Transverse colon (tissue), 4 donors: ENCODE data around the gene SAAL1. TPM values are rescaled to one million over a fixed set of nuclear protein-coding genes. Genes with fewer than 3 reads are reported as not detected.
A peak's percentile ranks its signal among the peaks of the same experiment; 100 is the strongest.
"Not testable (repeated sequence)": the region's sequence is repeated elsewhere in the genome, so short reads cannot be mapped to it uniquely, and the experiment has no call there.

Experiments used
- DNase-seq: peaks from one replicate; pipeline ENCODE4 v3.0.0-alpha.2; 2019
- H3K27ac ChIP-seq, 4 donors: fragments of 200-600 bp; sonication (generic); 2 replicates each; pipeline ENCODE4 v1.5.1; 2016 to 2018; ENCODE audit warnings: inconsistent platforms in 4 of 4
- H3K27me3 ChIP-seq: fragments of 200-600 bp; sonication (generic); 2 replicates; pipeline ENCODE4 v1.5.1; 2017; ENCODE audit warnings: inconsistent platforms
- H3K36me3 ChIP-seq, 4 donors: fragments of 200-600 bp; sonication (generic); 2 replicates each; pipeline ENCODE4 v1.5.1; 2017 to 2019; ENCODE audit warnings: inconsistent platforms in 4 of 4
- H3K4me1 ChIP-seq, 4 donors: fragments of 200-600 bp; sonication (generic); 2 replicates each; pipeline ENCODE4 v1.5.1; 2017 to 2020; ENCODE audit warnings: inconsistent platforms in 4 of 4
- H3K4me3 ChIP-seq, 4 donors: fragments of 200-600 bp; sonication (generic); 1 replicate in 1 of 4; 2 replicates in 3 of 4; pipeline versions ENCODE4 v1.5.1 to v1.6.1; 2017 to 2019; ENCODE audit warnings: inconsistent platforms in 4 of 4
- H3K9me3 ChIP-seq, 2 donors: fragments of 200-600 bp; sonication (generic); 2 replicates each; pipeline ENCODE4 v1.5.1; 2017 to 2019; ENCODE audit warnings: inconsistent platforms in 2 of 2
- EP300 ChIP-seq: sonication (generic); formaldehyde crosslinking; IDR thresholded peaks from one replicate; pipeline ENCODE4 v1.6.1; 2017; ENCODE audit warnings: antibody characterized with exemption, low read depth
- POLR2A ChIP-seq: fragments of 450-650 bp; IDR thresholded peaks from one replicate; pipeline ENCODE4 v1.6.1; 2016; ENCODE audit warnings: antibody characterized with exemption, mild to moderate bottlenecking, moderate library complexity
- POLR2AphosphoS5 ChIP-seq, 3 donors: sonication (generic); formaldehyde crosslinking; IDR thresholded peaks; one replicate each; pipeline ENCODE4 v1.6.1; 2016; ENCODE audit warnings: antibody characterized with exemption in 3 of 3
- WGBS, 2 donors: methylation state at CpG; one replicate each; pipeline ENCODE4 v1.1.5; 2018; ENCODE audit warnings: low coverage in 1 of 2; 5-methylcytosine and 5-hydroxymethylcytosine counted together
- in situ Hi-C, 4 donors: fragments of 200-750 bp; cut with MboI; loops; one replicate each; pipeline versions ENCODE4 v1.15.0 to v1.15.1; 2017; ENCODE audit warnings: low sequenced_read_pairs in 3 of 4, low pct_ligation_motif_present in 1 of 4, low pct_unique_long_range_greater_than_20kb in 1 of 4
- intact Hi-C: fragments of 100-400 bp; cut with DNase I; formaldehyde crosslinking; loops from one replicate; pipeline ENCODE4 v1.15.1; 2023; ENCODE audit warnings: low total_unique reads
- total RNA-seq, 4 donors: library from RNA; depleted of rRNA; stranded (reverse); fragments of >200 nt; gene quantifications; one replicate each; pipeline ENCODE4 v1.1.0, GENCODE V29; 2016
- TF ChIP-seq, protein P1 (sequence below), 5 experiments: fragments of 200-600 bp in 3 of 5; fragments of 450-650 bp in 2 of 5; sonication (generic) in 3 of 5; IDR thresholded peaks; 1 replicate in 2 of 5; 2 replicates in 3 of 5; pipeline ENCODE4 v1.5.1; 2016 to 2017; ENCODE audit warnings: antibody characterized with exemption in 5 of 5, inconsistent platforms in 3 of 5, mild to moderate bottlenecking in 2 of 5, moderate library complexity in 1 of 5

Gene SAAL1
- total RNA-seq, 4 donors from 2014 or later = 11.5 to 23.0 (median 12.7) TPM

DNA sequence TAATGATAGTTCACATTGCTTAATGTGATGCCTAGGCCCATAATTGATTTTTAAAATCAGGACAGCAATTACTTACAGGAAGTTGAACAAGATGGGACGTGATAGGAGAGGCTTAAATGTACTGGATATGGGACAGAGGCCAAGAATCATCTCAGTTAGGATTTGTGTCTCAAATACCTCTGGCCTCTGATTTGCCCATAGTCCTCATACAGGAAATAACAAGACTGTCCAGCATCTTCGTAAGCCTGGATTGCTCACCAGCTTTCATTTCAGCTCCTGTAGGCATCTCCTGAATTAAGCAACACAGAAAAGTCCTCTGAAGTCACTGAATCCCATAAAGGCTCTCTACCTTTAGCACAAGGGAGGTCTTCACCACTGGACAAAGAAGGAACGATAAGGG lies 26.5 kb upstream of the SAAL1 start, which contains the start of gene MRGPRX3:
Gene MRGPRX3 (plus strand): TSS at position 231 of the 400 bp plus-strand sequence. CDS start 4,632 bp downstream, outside the sequence.
- TF ChIP-seq EP300 (no peak), POLR2AphosphoS5 (IDR thresholded peaks at IDR 0.05) (no peak), POLR2A (no peak)
- TF ChIP-seq, protein P1, sequence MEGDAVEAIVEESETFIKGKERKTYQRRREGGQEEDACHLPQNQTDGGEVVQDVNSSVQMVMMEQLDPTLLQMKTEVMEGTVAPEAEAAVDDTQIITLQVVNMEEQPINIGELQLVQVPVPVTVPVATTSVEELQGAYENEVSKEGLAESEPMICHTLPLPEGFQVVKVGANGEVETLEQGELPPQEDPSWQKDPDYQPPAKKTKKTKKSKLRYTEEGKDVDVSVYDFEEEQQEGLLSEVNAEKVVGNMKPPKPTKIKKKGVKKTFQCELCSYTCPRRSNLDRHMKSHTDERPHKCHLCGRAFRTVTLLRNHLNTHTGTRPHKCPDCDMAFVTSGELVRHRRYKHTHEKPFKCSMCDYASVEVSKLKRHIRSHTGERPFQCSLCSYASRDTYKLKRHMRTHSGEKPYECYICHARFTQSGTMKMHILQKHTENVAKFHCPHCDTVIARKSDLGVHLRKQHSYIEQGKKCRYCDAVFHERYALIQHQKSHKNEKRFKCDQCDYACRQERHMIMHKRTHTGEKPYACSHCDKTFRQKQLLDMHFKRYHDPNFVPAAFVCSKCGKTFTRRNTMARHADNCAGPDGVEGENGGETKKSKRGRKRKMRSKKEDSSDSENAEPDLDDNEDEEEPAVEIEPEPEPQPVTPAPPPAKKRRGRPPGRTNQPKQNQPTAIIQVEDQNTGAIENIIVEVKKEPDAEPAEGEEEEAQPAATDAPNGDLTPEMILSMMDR (IDR thresholded peaks at IDR 0.05) = no peak
- H3K36me3 ChIP-seq = no peaks in the 10 kb centered on the region
- intact Hi-C loops (no loop called here), in situ Hi-C loops (no loop called here)
- no peak for DNase-seq
- WGBS, 2 donors = 53 to 54% methylated on average over 3 of the region's 3 CpGs
- H3K27me3 ChIP-seq = peaks cover 21% of the 10 kb centered on the region
- H3K9me3 ChIP-seq = no peaks in the 10 kb centered on the region
- H3K4me3 ChIP-seq = no peak within 1 kb of the TSS
- H3K4me1 ChIP-seq = no peaks in the 10 kb centered on the region
- H3K27ac ChIP-seq = no peak within 1 kb of the TSS

DNA sequence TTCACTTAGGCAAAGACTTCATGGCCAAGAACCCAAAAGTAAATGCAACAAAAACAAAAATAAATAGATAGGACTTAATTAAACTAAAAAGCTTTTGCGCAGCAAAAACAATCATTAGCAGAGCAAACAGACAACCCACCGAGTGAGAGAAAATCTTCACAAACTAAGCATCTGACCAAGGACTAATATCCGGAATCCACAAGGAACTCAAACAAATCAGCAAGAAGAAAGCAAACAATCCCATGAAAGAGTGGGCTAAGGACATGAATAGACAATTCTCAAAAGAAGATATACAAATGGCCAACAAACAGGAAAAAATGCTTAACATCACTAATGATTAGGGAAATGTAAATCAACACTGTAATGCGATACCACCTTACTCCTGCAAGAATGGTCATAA lies 25.2 kb upstream of the SAAL1 start:
- H3K36me3 ChIP-seq, H3K4me3 ChIP-seq, in situ Hi-C loops, intact Hi-C loops, H3K4me1 ChIP-seq, DNase-seq, H3K9me3 ChIP-seq, H3K27ac ChIP-seq: not testable (repeated sequence)
- H3K27me3 ChIP-seq = peaks cover 21% of the 10 kb centered on the region
- WGBS, 2 donors = 90 to 94% methylated on average over 4 of the region's 4 CpGs

DNA sequence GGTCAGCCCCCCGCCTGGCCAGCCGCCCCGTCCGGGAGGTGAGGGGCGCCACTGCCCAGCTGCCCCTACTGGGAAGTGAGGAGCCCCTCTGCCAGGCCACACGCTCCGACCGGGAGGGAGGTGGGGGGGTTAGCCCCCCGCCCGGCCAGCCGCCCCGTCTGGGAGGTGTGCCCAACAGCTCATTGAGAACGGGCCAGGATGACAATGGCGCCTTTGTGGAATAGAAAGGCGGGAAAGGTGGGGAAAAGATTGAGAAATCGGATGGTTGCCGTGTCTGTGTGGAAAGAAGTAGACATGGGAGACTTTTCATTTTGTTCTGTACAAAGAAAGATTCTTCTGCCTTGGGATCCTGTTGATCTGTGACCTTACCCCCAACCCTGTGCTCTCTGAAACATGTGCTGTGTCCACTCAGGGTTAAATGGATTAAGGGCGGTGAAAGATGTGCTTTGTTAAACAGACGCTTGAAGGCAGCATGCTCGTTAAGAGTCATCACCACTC lies 15.5 kb upstream of the SAAL1 start:
- intact Hi-C loops, H3K27ac ChIP-seq, H3K4me1 ChIP-seq, DNase-seq, H3K4me3 ChIP-seq, H3K9me3 ChIP-seq, H3K27me3 ChIP-seq, H3K36me3 ChIP-seq: not testable (repeated sequence)
- WGBS, 2 donors = 78 to 100% methylated on average over 2 to 20 of the region's 20 CpGs
- in situ Hi-C loops = loop anchor here in 2 of 4 donors (25.0 kb wide), 1 partner anchor 616 kb away; the partner anchor contains the start of gene IGSF22 (in 2 of the 2)

DNA sequence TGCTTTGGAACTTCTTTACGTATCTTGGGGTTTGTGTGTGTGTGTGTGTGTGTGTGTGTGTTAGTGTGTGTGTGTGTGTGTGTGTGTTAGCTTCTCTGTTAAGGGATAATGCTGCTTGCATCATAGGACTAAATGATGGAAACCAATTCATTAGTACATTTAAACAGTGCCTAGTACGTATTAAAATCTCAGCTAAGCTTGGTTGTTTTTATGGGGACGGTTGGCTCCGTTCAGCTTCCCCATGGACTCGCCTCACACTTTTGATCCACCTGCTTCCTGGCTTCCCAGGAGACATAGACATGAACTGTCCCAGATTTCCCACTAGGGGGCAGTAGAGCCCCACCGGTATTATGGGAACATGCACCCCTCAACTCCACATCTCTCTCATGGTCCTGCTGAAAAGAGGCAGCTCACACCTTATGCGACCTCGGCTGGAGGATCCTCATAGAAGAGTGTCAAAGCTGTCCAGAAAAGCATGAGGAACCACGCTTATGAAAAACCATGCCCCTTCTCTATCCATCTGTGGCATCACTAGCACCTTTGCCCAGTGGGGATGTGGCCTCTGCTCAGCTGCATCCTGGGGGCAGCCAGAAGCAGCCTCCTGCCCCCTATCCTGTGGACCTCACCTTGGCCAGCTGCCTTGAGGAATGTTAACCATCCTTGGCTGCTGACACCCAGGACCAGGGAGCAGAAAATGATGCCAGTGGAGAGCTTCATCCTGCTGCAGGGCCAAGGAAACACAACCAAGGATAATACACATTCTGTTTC lies 9.7 kb upstream of the SAAL1 start:
- intact Hi-C loops (no loop called here), in situ Hi-C loops (loop anchor here in 2 of 4 donors (25.0 kb wide), 1 partner anchor 622 kb away; the partner anchor contains the start of gene IGSF22 (in 2 of the 2))
- no peaks in the 10 kb centered on the region for H3K36me3 ChIP-seq
- WGBS, 2 donors = 2% methylated on average over 7 to 9 of the region's 9 CpGs
- H3K27ac ChIP-seq = no peak overlapping the region
- peak; percentile 58 for DNase-seq
- TF ChIP-seq EP300 = no peak
- TF ChIP-seq, protein P1 (IDR thresholded peaks at IDR 0.05) = peak; percentile 73 to 91 (median 82)
- no peak overlapping the region for H3K4me3 ChIP-seq
- no peaks in the 10 kb centered on the region for H3K9me3 ChIP-seq
- H3K27me3 ChIP-seq = peaks cover 38% of the 10 kb centered on the region
- H3K4me1 ChIP-seq = no peaks in the 10 kb centered on the region

DNA sequence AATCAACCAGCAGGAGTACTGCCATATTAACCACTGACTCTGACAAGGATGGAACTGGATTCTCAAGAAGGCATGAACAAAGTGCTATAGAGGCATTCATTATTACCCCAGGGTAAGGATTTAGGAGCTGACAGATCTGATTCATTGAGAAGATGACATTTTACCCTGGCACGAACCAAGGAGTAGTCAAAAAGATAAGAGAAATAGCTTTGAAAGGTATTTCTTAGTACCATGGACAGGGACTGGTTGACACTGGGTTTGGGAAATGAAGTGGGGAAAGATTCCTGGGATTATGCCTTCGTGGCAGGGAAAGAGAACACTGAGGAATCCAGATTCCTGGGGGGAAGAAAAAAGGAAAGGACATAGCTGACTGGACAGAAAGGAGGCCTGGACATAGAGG lies 5.1 kb upstream of the SAAL1 start:
- intact Hi-C loops = no loop called here

More for the DNA sequence above, 5.1 kb upstream of the SAAL1 start:
- Histone ChIP-seq H3K27ac (no peak overlapping the region), H3K9me3 (no peaks in the 10 kb centered on the region), H3K36me3 (no peaks in the 10 kb centered on the region), H3K4me3 (no peak overlapping the region), H3K27me3 (peaks cover 41% of the 10 kb centered on the region), H3K4me1 (no peaks in the 10 kb centered on the region)
- TF ChIP-seq POLR2AphosphoS5 (IDR thresholded peaks at IDR 0.05) = no peak
- TF ChIP-seq POLR2A = no peak
- no peak for TF ChIP-seq EP300
- TF ChIP-seq, protein P1 (IDR thresholded peaks at IDR 0.05) = no peak
- 11 to 30% methylated on average over 1 to 2 of the region's 2 CpGs for WGBS, 2 donors
- in situ Hi-C loops = loop anchor here in 2 of 4 donors (25.0 kb wide), 1 partner anchor 626 kb away; the partner anchor contains the start of gene IGSF22 (in 2 of the 2)
- no peak for DNase-seq
